Urothelium cell line (cell line): Measurements from ENCODE around the gene GPR143.
"Not testable (repeated sequence)": the region's sequence is repeated elsewhere in the genome, so short reads cannot be mapped to it uniquely, and the experiment has no call there.

ENCODE experiments used
- DNase-seq: peaks from one replicate; pipeline ENCODE4 v3.0.0; 2011; ENCODE audit warnings: low spot score, mixed read lengths
- FAIRE-seq: peaks from 2 replicates; lab custom pipeline; 2011; peaks lifted over from hg19 to GRCh38; lab: Jason Lieb, UNC

Gene GPR143

GRCh38 chrX:9765737-9766097 is at the start of gene GPR143:
Gene GPR143 (minus strand): TSS chrX:9765847. CDS start chrX:9765817, 30 bp downstream.
- DNase-seq (no peak), FAIRE-seq (no peak)

GRCh38 chrX:9811086-9811485 is 45.4 kb upstream of the GPR143 start:
- not testable (repeated sequence) for DNase-seq, FAIRE-seq

GRCh38 chrX:9809876-9810275 is 44.2 kb upstream of the GPR143 start:
- not testable (repeated sequence) for FAIRE-seq, DNase-seq

- no peak for FAIRE-seq
- DNase-seq, result no peak
Measured at GRCh38 chrX:9807355-9808182, 41.9 kb upstream of the GPR143 start.

- DNase-seq, result no peak
- FAIRE-seq, result no peak
Measured at GRCh38 chrX:9805956-9806355, 40.3 kb upstream of the GPR143 start.

GRCh38 chrX:9804444-9804843 is 38.8 kb upstream of the GPR143 start:
- FAIRE-seq (no peak), DNase-seq (no peak)

- DNase-seq, result no peak
- FAIRE-seq, result no peak
Measured at GRCh38 chrX:9802737-9803136, 37.1 kb upstream of the GPR143 start.

GRCh38 chrX:9797384-9798360 is 32.0 kb upstream of the GPR143 start:
- DNase-seq (no peak), FAIRE-seq (no peak)

- DNase-seq, result no peak
- FAIRE-seq, result no peak
Measured at GRCh38 chrX:9794495-9794894, 28.8 kb upstream of the GPR143 start.

- DNase-seq (no peak), FAIRE-seq (no peak)
Measured at GRCh38 chrX:9790866-9791265, 25.2 kb upstream of the GPR143 start.

GRCh38 chrX:9789555-9789954 is 23.9 kb upstream of the GPR143 start:
- DNase-seq (no peak), FAIRE-seq (no peak)

GRCh38 chrX:9788911-9789310 is 23.3 kb upstream of the GPR143 start:
- no peak for DNase-seq
- no peak for FAIRE-seq

GRCh38 chrX:9786798-9787635 is 21.4 kb upstream of the GPR143 start:
- FAIRE-seq (no peak), DNase-seq (no peak)

GRCh38 chrX:9785944-9786797 is 20.5 kb upstream of the GPR143 start, which contains the start of gene SHROOM2:
Gene SHROOM2 (plus strand): TSS chrX:9786429. CDS start chrX:9786546, 117 bp downstream.
- peak; percentile 27 for DNase-seq
- no peak for FAIRE-seq

- FAIRE-seq, result no peak
- no peak for DNase-seq
Measured at GRCh38 chrX:9785254-9785943, 19.8 kb upstream of the GPR143 start.

- DNase-seq (no peak), FAIRE-seq (no peak)
Measured at GRCh38 chrX:9784332-9784731, 18.7 kb upstream of the GPR143 start.

- FAIRE-seq (no peak), DNase-seq (peak; percentile 30)
Measured at GRCh38 chrX:9781941-9782340, 16.3 kb upstream of the GPR143 start.

- DNase-seq (no peak), FAIRE-seq (no peak)
Measured at GRCh38 chrX:9775930-9776329, 10.3 kb upstream of the GPR143 start.

- FAIRE-seq (no peak), DNase-seq (no peak)
Measured at GRCh38 chrX:9772943-9773342, 7.3 kb upstream of the GPR143 start.
